Osteocyte (in vitro differentiated cells): ENCODE data around the gene KIF3B. TPM values are rescaled to one million over a fixed set of nuclear protein-coding genes. Genes with fewer than 3 reads are reported as not detected.
"Not testable (repeated sequence)": the region's sequence is repeated elsewhere in the genome, so short reads cannot be mapped to it uniquely, and the experiment has no call there.

Experiments used
- DNase-seq: peaks from one replicate; pipeline ENCODE4 v3.0.0; 2021; ENCODE audit warnings: mixed read lengths; ENCODE audit not compliant: unreplicated experiment; ENCODE audit errors: extremely low spot score
- H3K27ac Mint-ChIP-seq: one replicate; pipeline ENCODE4 v1.8.0; 2021; ENCODE audit warnings: mild to moderate bottlenecking, mixed read lengths; ENCODE audit not compliant: unreplicated experiment
- H3K27me3 Mint-ChIP-seq: one replicate; pipeline ENCODE4 v1.8.0; 2021; ENCODE audit warnings: mixed read lengths; ENCODE audit not compliant: unreplicated experiment
- H3K36me3 Mint-ChIP-seq: one replicate; pipeline ENCODE4 v1.8.0; 2021; ENCODE audit warnings: mixed read lengths; ENCODE audit not compliant: unreplicated experiment
- H3K4me1 Mint-ChIP-seq: one replicate; pipeline ENCODE4 v1.8.0; 2021; ENCODE audit warnings: mixed read lengths; ENCODE audit not compliant: unreplicated experiment
- H3K4me3 Mint-ChIP-seq: one replicate; pipeline ENCODE4 v1.8.0; 2021; ENCODE audit warnings: mild to moderate bottlenecking, moderate library complexity, mixed read lengths; ENCODE audit not compliant: unreplicated experiment
- H3K9me3 Mint-ChIP-seq: one replicate; pipeline ENCODE4 v1.8.0; 2021; ENCODE audit warnings: mixed read lengths; ENCODE audit not compliant: unreplicated experiment
- CTCF ChIP-seq: fragments of 200-600 bp; sonication (generic); IDR thresholded peaks from 2 replicates; pipeline ENCODE4 v1.5.0; 2021; ENCODE audit warnings: antibody characterized with exemption, mild to moderate bottlenecking, moderate library complexity
- total RNA-seq: library from RNA; stranded (reverse); gene quantifications from 2 replicates; pipeline ENCODE4 v1.2.1, GENCODE V29; 2021

KIF3B gene
- total RNA-seq, 1 donor from 2014 or later, result 28.8 TPM

DNA sequence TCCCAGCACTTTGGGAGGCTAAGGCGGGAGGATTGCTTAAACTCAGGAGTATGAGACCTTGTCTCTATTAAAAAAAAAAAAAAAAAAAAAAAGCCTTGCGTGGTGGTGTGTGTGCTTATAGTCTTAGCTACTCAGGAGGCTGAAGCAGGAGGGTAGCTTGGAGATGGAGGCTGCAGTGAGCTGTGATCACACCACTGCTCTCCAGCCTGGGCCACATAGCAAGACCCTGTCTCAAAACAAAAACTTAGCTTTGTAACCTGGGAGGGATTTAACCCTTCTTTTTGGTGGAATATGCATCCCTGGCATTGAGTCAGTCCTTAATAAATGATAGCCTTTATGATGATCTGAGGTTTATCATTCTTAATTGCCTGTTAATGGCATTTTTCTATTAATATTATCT is 93.4 kb downstream of the KIF3B start:
- no peak for TF ChIP-seq CTCF
- Mint-ChIP-seq H3K27me3 (no peaks in the 10 kb centered on the region), H3K9me3 (no peaks in the 10 kb centered on the region), H3K4me3 (no peak overlapping the region), H3K27ac (no peak overlapping the region), H3K36me3 (peaks cover 10% of the 10 kb centered on the region), H3K4me1 (peaks cover 23% of the 10 kb centered on the region)
- peak; percentile 21 for DNase-seq

- no peak for TF ChIP-seq CTCF
- Mint-ChIP-seq H3K27ac (peak overlapping the region; percentile 74), H3K9me3 (no peaks in the 10 kb centered on the region), H3K4me3 (no peak overlapping the region), H3K4me1 (peaks cover 12% of the 10 kb centered on the region), H3K27me3 (no peaks in the 10 kb centered on the region), H3K36me3 (peaks cover 11% of the 10 kb centered on the region)
- DNase-seq, result no peak
Observed at GRCh38 chr20:32378461-32378860, 101.0 kb downstream of the KIF3B start.

- peaks cover 19% of the 10 kb centered on the region for H3K4me1 Mint-ChIP-seq
- not testable (repeated sequence) for H3K4me3 Mint-ChIP-seq, H3K27me3 Mint-ChIP-seq, H3K27ac Mint-ChIP-seq, DNase-seq, H3K9me3 Mint-ChIP-seq
- peaks cover 12% of the 10 kb centered on the region for H3K36me3 Mint-ChIP-seq
Observed at GRCh38 chr20:32380037-32380436, 102.6 kb downstream of the KIF3B start.

- H3K27me3 Mint-ChIP-seq, result no peaks in the 10 kb centered on the region
- H3K27ac Mint-ChIP-seq, result peak overlapping the region; percentile 18
- no peak overlapping the region for H3K4me3 Mint-ChIP-seq
- no peaks in the 10 kb centered on the region for H3K9me3 Mint-ChIP-seq
- peaks cover 26% of the 10 kb centered on the region for H3K4me1 Mint-ChIP-seq
- DNase-seq, result no peak
- TF ChIP-seq CTCF, result no peak
- peaks cover 12% of the 10 kb centered on the region for H3K36me3 Mint-ChIP-seq
Observed at GRCh38 chr20:32380745-32381144, 103.3 kb downstream of the KIF3B start.

- Mint-ChIP-seq H3K27ac (no peak overlapping the region), H3K27me3 (no peaks in the 10 kb centered on the region), H3K36me3 (peaks cover 10% of the 10 kb centered on the region), H3K9me3 (no peaks in the 10 kb centered on the region), H3K4me1 (peaks cover 38% of the 10 kb centered on the region), H3K4me3 (no peak overlapping the region)
- DNase-seq, result no peak
- no peak for TF ChIP-seq CTCF
Observed at GRCh38 chr20:32382102-32382950, 104.9 kb downstream of the KIF3B start.

GRCh38 chr20:32383441-32383840 is 106.0 kb downstream of the KIF3B start:
- not testable (repeated sequence) for DNase-seq, H3K27ac Mint-ChIP-seq, H3K27me3 Mint-ChIP-seq, H3K4me3 Mint-ChIP-seq, H3K9me3 Mint-ChIP-seq
- peaks cover 15% of the 10 kb centered on the region for H3K36me3 Mint-ChIP-seq
- H3K4me1 Mint-ChIP-seq, result peaks cover 38% of the 10 kb centered on the region

Other genes starting within 250 kb of the KIF3B start
- gene HCK, start 225.4 kb upstream of the KIF3B start, total RNA-seq, result not detected in 2 replicates
- 64.4 and 67.3 TPM in 2 replicates for gene TM9SF4, start 167.9 kb upstream of the KIF3B start, total RNA-seq
- 11.5 and 11.8 TPM in 2 replicates for gene PLAGL2, start 69.9 kb upstream of the KIF3B start, total RNA-seq
- gene POFUT1, start 69.8 kb upstream of the KIF3B start, total RNA-seq, result 49.5 and 52.7 TPM in 2 replicates
- gene ASXL1, start 80.7 kb downstream of the KIF3B start, total RNA-seq, result 76.8 and 79.6 TPM in 2 replicates